ENCODE data around the gene NDUFB7. TPM values are rescaled to one million over a fixed set of nuclear protein-coding genes. Genes with fewer than 3 reads are reported as not detected.

The NDUFB7 gene
- total and polyA plus RNA-seq, 4 donors = 118 to 452 (median 279) TPM

Small RNA genes lying within 50 kb of the gene (microRNA-seq; reads per million reads assigned to microRNA genes)
- 0.60 to 0.99 reads per million in 2 donors for gene MIR639

Other genes with a start within 250 kb of the NDUFB7 start
- gene ADGRE5, start 190.6 kb downstream of the NDUFB7 start, total RNA-seq = 100 to 1,000 TPM; 158 to 337 TPM
- 10 to 100 TPM; 38.6 to 92.7 TPM for gene ADGRE5, start 190.6 kb downstream of the NDUFB7 start, polyA plus RNA-seq
- gene DDX39A, start 152.7 kb downstream of the NDUFB7 start, total RNA-seq = 10 to 100 TPM; 45.0 to 49.5 TPM
- 10 to 100 TPM; 28.5 to 98.7 TPM for gene DDX39A, start 152.7 kb downstream of the NDUFB7 start, polyA plus RNA-seq
- 100 to 1,000 TPM; 106 to 112 TPM for gene PKN1, start 138.8 kb downstream of the NDUFB7 start, total RNA-seq
- 10 to 100 TPM; 38.7 to 68.1 TPM for gene PKN1, start 138.8 kb downstream of the NDUFB7 start, polyA plus RNA-seq
- 1 to 10 TPM; 2.3 to 4.4 TPM for gene PTGER1, start 96.7 kb downstream of the NDUFB7 start, total RNA-seq
- gene PTGER1, start 96.7 kb downstream of the NDUFB7 start, polyA plus RNA-seq = not detected
- 10 to 100 TPM; 42.3 to 53.0 TPM for gene GIPC1, start 75.9 kb downstream of the NDUFB7 start, total RNA-seq
- 100 to 1,000 TPM in 1 of 2 donors, 10 to 100 TPM in 1; 55.8 to 117 TPM for gene GIPC1, start 75.9 kb downstream of the NDUFB7 start, polyA plus RNA-seq
- 10 to 100 TPM; 58.0 to 95.8 TPM for gene DNAJB1, start 53.7 kb downstream of the NDUFB7 start, total RNA-seq
- gene DNAJB1, start 53.7 kb downstream of the NDUFB7 start, polyA plus RNA-seq = 10 to 100 TPM; 34.8 to 44.3 TPM
- gene TECR, start 42.5 kb downstream of the NDUFB7 start, total RNA-seq = 10 to 100 TPM; 40.1 to 64.4 TPM
- 100 to 1,000 TPM in 1 of 2 donors, 10 to 100 TPM in 1; 56.5 to 112 TPM for gene TECR, start 42.5 kb downstream of the NDUFB7 start, polyA plus RNA-seq
- gene CLEC17A, start 11.0 kb upstream of the NDUFB7 start, total RNA-seq = under 1 TPM in 1 of 2 donors, not detected in 1; 0.18 TPM
- not detected for gene CLEC17A, start 11.0 kb upstream of the NDUFB7 start, polyA plus RNA-seq
- gene ADGRE3, start 102.8 kb upstream of the NDUFB7 start, total RNA-seq = under 1 TPM in 1 of 2 donors, not detected in 1; 0.63 TPM
- not detected for gene ADGRE3, start 102.8 kb upstream of the NDUFB7 start, polyA plus RNA-seq
- 10 to 100 TPM; 31.8 to 33.6 TPM for gene ZNF333, start 118.0 kb upstream of the NDUFB7 start, total RNA-seq
- gene ZNF333, start 118.0 kb upstream of the NDUFB7 start, polyA plus RNA-seq = 10 to 100 TPM in 1 of 2 donors, 1 to 10 TPM in 1; 5.6 to 26.9 TPM
- gene ADGRE2, start 206.5 kb upstream of the NDUFB7 start, total RNA-seq = 1 to 10 TPM; 8.1 to 8.3 TPM
- 1 to 10 TPM in 1 of 2 donors, under 1 TPM in 1; 0.23 to 1.1 TPM for gene ADGRE2, start 206.5 kb upstream of the NDUFB7 start, polyA plus RNA-seq

Measured in aorta (tissue), 4 donors.